PC-9 (cell line): Measurements from ENCODE around the gene ERC2.

ENCODE experiments used
- CTCF ChIP-seq: fragments of 200-600 bp; sonication (generic); conservative IDR thresholded peaks from 2 replicates; pipeline ENCODE4 v1.6.1; 2017; ENCODE audit warnings: mixed run types, antibody characterized with exemption, mild to moderate bottlenecking, moderate library complexity
- EZH2 ChIP-seq: fragments of 200-600 bp; sonication (generic); IDR thresholded peaks from 2 replicates; pipeline ENCODE4 v1.8.0; 2017; ENCODE audit warnings: antibody characterized with exemption, low read depth

GRCh38 chr3:55515550-55516246 lies 952.6 kb downstream of the ERC2 start:
- TF ChIP-seq CTCF (no peak), EZH2 (no peak)
